ENCODE results near the gene OPTN. TPM values are rescaled to one million over a fixed set of nuclear protein-coding genes. Genes with fewer than 3 reads are reported as not detected.

OPTN gene
- total and polyA plus RNA-seq, 10 of the 15 experiments (the other 5 are each of a cell fraction or from before 2014, with no cell fraction given) = 15.2 to 42.4 (median 25.5) TPM

GRCh38 chr10:13118784-13119410 is 18.9 kb downstream of the OPTN start (continued):
- TF ChIP-seq CEBPB (IDR thresholded peaks at IDR 0.05; ENCODE audit: borderline replicate concordance in 1 of 2, low read depth in 2 of 2, low read length in 2 of 2) = no peak
- no peak for TF ChIP-seq EP300 (IDR thresholded peaks at IDR 0.05; ENCODE audit: borderline replicate concordance in 1 of 2, control insufficient read depth in 1 of 2, low read depth in 2 of 2, low read length in 2 of 2)
- no peak for TF ChIP-seq NFXL1 (IDR thresholded peaks at IDR 0.05; ENCODE audit: borderline replicate concordance)
- no peak for TF ChIP-seq BACH1 (IDR thresholded peaks at IDR 0.05; ENCODE audit: borderline replicate concordance)

- Histone ChIP-seq H3K9me3 (replicated peaks; ENCODE audit: control insufficient read depth, insufficient read depth, low read length) (no peaks in the 10 kb centered on the region), H3K4me1 (ENCODE audit: control insufficient read depth, insufficient read depth, low read length) (peaks cover 15% of the 10 kb centered on the region), H3K9ac (ENCODE audit: control insufficient read depth, insufficient read depth, low read length) (no peak overlapping the region), H4K20me1 (ENCODE audit: control insufficient read depth, insufficient read depth) (no peaks in the 10 kb centered on the region), H3K4me3 (no peak overlapping the region), H3K79me2 (ENCODE audit: control insufficient read depth, insufficient read depth, low read length) (no peaks in the 10 kb centered on the region), H3K27ac (ENCODE audit: control insufficient read depth, insufficient read depth) (no peak overlapping the region), H3K4me2 (ENCODE audit: control insufficient read depth, insufficient read depth) (no peak overlapping the region), H3K36me3 (ENCODE audit: control insufficient read depth in 2 of 2, insufficient read depth in 2 of 2, low read length in 1 of 2) (peaks cover 2 to 9% of the 10 kb centered on the region in 2 experiments; a peak in 3 of 4 replicates), H3K27me3 (replicated peaks in 1 of 2; ENCODE audit: control insufficient read depth in 2 of 2, insufficient read depth in 2 of 2, low read length in 1 of 2) (no peaks in the 10 kb centered on the region), H2AFZ (ENCODE audit: control insufficient read depth, low read depth, low read length) (no peak overlapping the region)
- intact Hi-C loops (cut with micrococcal nuclease; ENCODE audit: unreplicated experiment) (no loop called here), in situ Hi-C loops (cut with MboI) (no loop called here)
- ChIA-PET POLR2A (no interaction called here), RAD21 (ENCODE audit: unreplicated experiment) (no interaction called here), SMC1A (ENCODE audit: uncharacterized antibody, unreplicated experiment) (interaction anchor here (0.9 kb wide), 1 partner anchor 11 kb away, joined by 3 read pairs; no protein-coding TSS in a partner anchor), CTCF (no interaction called here)
- no peak for ATAC-seq
- DNase-seq (ENCODE audit: low read depth, low spot score) = no peak
- BruUV-seq (replicated peaks) = no TSS peak
- FAIRE-seq = no peak
- 98% methylated on average over 10 of the region's 10 CpGs for WGBS (ENCODE audit: insufficient coverage, insufficient replicate concordance, low lambda C conversion rate, missing lambda C conversion rate)
- TF ChIP-seq ETV6 (conservative IDR thresholded peaks at IDR 0.05 in 1 of 2, IDR thresholded peaks at IDR 0.05 in 1 of 2; ENCODE audit: borderline replicate concordance in 1 of 2, low read depth in 1 of 2) (no peak), RFX5 (IDR thresholded peaks at IDR 0.05; ENCODE audit: low read depth, low read length) (no peak), TAF1 (IDR thresholded peaks at IDR 0.05; ENCODE audit: borderline replicate concordance, low read depth, low read length) (no peak), BRCA1 (IDR thresholded peaks at IDR 0.05; ENCODE audit: low read depth, low read length) (no peak), KAT2A (conservative IDR thresholded peaks at IDR 0.05; ENCODE audit: control insufficient read depth, low read depth, low read length) (no peak), FOXK2 (IDR thresholded peaks at IDR 0.05) (no peak), EED (IDR thresholded peaks at IDR 0.05; ENCODE audit: low read depth) (no peak), EP300 (IDR thresholded peaks at IDR 0.05; ENCODE audit: borderline replicate concordance in 1 of 2, control insufficient read depth in 1 of 2, low read depth in 2 of 2, low read length in 2 of 2) (no peak), SMC3 (IDR thresholded peaks at IDR 0.05; ENCODE audit: borderline replicate concordance, low read length) (no peak), CHD2 (IDR thresholded peaks at IDR 0.05; ENCODE audit: borderline replicate concordance, low read depth, low read length) (no peak)
- TF ChIP-seq, protein P1, sequence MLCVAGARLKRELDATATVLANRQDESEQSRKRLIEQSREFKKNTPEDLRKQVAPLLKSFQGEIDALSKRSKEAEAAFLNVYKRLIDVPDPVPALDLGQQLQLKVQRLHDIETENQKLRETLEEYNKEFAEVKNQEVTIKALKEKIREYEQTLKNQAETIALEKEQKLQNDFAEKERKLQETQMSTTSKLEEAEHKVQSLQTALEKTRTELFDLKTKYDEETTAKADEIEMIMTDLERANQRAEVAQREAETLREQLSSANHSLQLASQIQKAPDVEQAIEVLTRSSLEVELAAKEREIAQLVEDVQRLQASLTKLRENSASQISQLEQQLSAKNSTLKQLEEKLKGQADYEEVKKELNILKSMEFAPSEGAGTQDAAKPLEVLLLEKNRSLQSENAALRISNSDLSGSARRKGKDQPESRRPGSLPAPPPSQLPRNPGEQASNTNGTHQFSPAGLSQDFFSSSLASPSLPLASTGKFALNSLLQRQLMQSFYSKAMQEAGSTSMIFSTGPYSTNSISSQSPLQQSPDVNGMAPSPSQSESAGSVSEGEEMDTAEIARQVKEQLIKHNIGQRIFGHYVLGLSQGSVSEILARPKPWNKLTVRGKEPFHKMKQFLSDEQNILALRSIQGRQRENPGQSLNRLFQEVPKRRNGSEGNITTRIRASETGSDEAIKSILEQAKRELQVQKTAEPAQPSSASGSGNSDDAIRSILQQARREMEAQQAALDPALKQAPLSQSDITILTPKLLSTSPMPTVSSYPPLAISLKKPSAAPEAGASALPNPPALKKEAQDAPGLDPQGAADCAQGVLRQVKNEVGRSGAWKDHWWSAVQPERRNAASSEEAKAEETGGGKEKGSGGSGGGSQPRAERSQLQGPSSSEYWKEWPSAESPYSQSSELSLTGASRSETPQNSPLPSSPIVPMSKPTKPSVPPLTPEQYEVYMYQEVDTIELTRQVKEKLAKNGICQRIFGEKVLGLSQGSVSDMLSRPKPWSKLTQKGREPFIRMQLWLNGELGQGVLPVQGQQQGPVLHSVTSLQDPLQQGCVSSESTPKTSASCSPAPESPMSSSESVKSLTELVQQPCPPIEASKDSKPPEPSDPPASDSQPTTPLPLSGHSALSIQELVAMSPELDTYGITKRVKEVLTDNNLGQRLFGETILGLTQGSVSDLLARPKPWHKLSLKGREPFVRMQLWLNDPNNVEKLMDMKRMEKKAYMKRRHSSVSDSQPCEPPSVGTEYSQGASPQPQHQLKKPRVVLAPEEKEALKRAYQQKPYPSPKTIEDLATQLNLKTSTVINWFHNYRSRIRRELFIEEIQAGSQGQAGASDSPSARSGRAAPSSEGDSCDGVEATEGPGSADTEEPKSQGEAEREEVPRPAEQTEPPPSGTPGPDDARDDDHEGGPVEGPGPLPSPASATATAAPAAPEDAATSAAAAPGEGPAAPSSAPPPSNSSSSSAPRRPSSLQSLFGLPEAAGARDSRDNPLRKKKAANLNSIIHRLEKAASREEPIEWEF (IDR thresholded peaks at IDR 0.05; ENCODE audit: insufficient replicate concordance, low read depth, low read length) = no peak
Measured at GRCh38 chr10:13120786-13121499, 21.0 kb downstream of the OPTN start.
